DOHH2 (cell line): ENCODE data around the gene SDCCAG8.

Experiments
- H3F3A ChIP-seq: fragments of 200-600 bp; sonication (generic), shearing (Covaris generic); 2 replicates; pipeline ENCODE4 v1.6.0; 2016; ENCODE audit warnings: antibody characterized with exemption, mild to moderate bottlenecking; ENCODE audit not compliant: control insufficient read depth, insufficient read depth
- H3K27ac ChIP-seq: fragments of 200-600 bp; sonication (generic); 2 replicates; pipeline ENCODE4 v1.5.1; 2014; ENCODE audit warnings: low read depth, mild to moderate bottlenecking, low read length, moderate library complexity
- H3K27me3 ChIP-seq: fragments of 200-600 bp; sonication (generic); 2 replicates; pipeline ENCODE4 v1.6.1; 2014; ENCODE audit warnings: mild to moderate bottlenecking, low read length, mixed read lengths; ENCODE audit not compliant: control insufficient read depth
- H3K36me3 ChIP-seq: fragments of 200-600 bp; sonication (generic); 2 replicates; pipeline ENCODE4 v1.6.1; 2014; ENCODE audit warnings: mild to moderate bottlenecking, low read length, moderate library complexity, mixed read lengths; ENCODE audit not compliant: control insufficient read depth
- H3K4me1 ChIP-seq: fragments of 200-600 bp; sonication (generic); 2 replicates; pipeline ENCODE4 v1.6.1; 2014; ENCODE audit warnings: mild to moderate bottlenecking, low read length, mixed read lengths; ENCODE audit not compliant: control insufficient read depth
- H3K4me2 ChIP-seq: fragments of 200-600 bp; sonication (generic); 2 replicates; pipeline ENCODE4 v1.6.0; 2014; ENCODE audit warnings: mild to moderate bottlenecking, low read length, moderate library complexity
- H3K4me3 ChIP-seq: fragments of 200-600 bp; sonication (generic); 2 replicates; pipeline ENCODE4 v1.5.1; 2014; ENCODE audit warnings: mild to moderate bottlenecking, low read length, mixed read lengths
- H3K79me2 ChIP-seq: fragments of 200-600 bp; sonication (generic); 2 replicates; pipeline ENCODE4 v1.6.1; 2014; ENCODE audit warnings: mild to moderate bottlenecking, low read length, mixed read lengths; ENCODE audit not compliant: control insufficient read depth
- H3K9me2 ChIP-seq: fragments of 200-600 bp; sonication (generic); replicated peaks from 2 replicates; pipeline ENCODE4 v1.6.1; 2014; ENCODE audit warnings: mild to moderate bottlenecking, low read length, mixed read lengths; ENCODE audit not compliant: control insufficient read depth
- H3K9me3 ChIP-seq: fragments of 200-600 bp; sonication (generic); 2 replicates; pipeline ENCODE4 v1.6.1; 2014; ENCODE audit warnings: antibody characterized with exemption, low read length, mixed read lengths; ENCODE audit not compliant: control insufficient read depth, insufficient read depth
- H4K20me1 ChIP-seq: fragments of 200-600 bp; sonication (generic); 2 replicates; pipeline ENCODE4 v1.6.0; 2014; ENCODE audit warnings: low read depth, mild to moderate bottlenecking, antibody characterized with exemption, low read length, moderate library complexity; ENCODE audit not compliant: control insufficient read depth, insufficient read depth
- EZH2phosphoT487 ChIP-seq: fragments of 200-600 bp; sonication (generic); IDR thresholded peaks from 2 replicates; pipeline ENCODE4 v1.6.1; 2017; ENCODE audit warnings: borderline replicate concordance, mild to moderate bottlenecking, antibody characterized with exemption, low read length, moderate library complexity, mixed read lengths
- TF ChIP-seq, protein P1 (sequence below): fragments of 200-600 bp; sonication (generic); IDR thresholded peaks from one replicate; pipeline ENCODE4 v1.5.1; 2014; ENCODE audit warnings: antibody characterized with exemption, mild to moderate bottlenecking, low read depth, low read length; ENCODE audit not compliant: poor library complexity, severe bottlenecking

The SDCCAG8 gene

DNA sequence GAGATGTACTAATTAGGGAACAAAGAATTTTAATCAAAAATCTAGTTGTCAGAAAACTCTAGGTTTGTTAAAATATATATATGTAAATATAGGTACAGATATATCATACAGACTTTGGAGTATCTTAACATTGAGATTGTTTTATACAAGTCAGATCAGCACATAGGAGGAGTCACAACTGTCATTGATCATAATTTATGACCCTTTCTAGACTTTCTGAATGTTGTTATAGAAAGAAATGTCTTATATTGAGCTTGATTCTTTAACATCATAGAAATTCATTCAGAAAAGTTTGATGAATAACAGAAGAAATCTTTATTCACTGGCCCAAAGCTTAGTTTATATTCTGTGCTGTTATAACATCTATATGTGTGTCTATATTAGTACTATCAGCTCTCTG, 185.8 kb downstream of the SDCCAG8 start:
- H3K36me3 ChIP-seq, result no peaks in the 10 kb centered on the region
- H3K4me1 ChIP-seq, result peaks cover 6% of the 10 kb centered on the region
- H3K4me3 ChIP-seq, result no peak overlapping the region
- no peak overlapping the region for H3K4me2 ChIP-seq
- TF ChIP-seq, protein P1, sequence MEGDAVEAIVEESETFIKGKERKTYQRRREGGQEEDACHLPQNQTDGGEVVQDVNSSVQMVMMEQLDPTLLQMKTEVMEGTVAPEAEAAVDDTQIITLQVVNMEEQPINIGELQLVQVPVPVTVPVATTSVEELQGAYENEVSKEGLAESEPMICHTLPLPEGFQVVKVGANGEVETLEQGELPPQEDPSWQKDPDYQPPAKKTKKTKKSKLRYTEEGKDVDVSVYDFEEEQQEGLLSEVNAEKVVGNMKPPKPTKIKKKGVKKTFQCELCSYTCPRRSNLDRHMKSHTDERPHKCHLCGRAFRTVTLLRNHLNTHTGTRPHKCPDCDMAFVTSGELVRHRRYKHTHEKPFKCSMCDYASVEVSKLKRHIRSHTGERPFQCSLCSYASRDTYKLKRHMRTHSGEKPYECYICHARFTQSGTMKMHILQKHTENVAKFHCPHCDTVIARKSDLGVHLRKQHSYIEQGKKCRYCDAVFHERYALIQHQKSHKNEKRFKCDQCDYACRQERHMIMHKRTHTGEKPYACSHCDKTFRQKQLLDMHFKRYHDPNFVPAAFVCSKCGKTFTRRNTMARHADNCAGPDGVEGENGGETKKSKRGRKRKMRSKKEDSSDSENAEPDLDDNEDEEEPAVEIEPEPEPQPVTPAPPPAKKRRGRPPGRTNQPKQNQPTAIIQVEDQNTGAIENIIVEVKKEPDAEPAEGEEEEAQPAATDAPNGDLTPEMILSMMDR, result no peak
- TF ChIP-seq EZH2phosphoT487, result no peak
- no peaks in the 10 kb centered on the region for H4K20me1 ChIP-seq
- H3K9me3 ChIP-seq, result no peaks in the 10 kb centered on the region
- H3K79me2 ChIP-seq, result no peaks in the 10 kb centered on the region
- H3F3A ChIP-seq, result no peaks in the 10 kb centered on the region
- peaks cover 2% of the 10 kb centered on the region; the same call in 1 of the 2 replicates for H3K27me3 ChIP-seq
- H3K9me2 ChIP-seq, result no peaks in the 10 kb centered on the region
- H3K27ac ChIP-seq, result no peak overlapping the region

DNA sequence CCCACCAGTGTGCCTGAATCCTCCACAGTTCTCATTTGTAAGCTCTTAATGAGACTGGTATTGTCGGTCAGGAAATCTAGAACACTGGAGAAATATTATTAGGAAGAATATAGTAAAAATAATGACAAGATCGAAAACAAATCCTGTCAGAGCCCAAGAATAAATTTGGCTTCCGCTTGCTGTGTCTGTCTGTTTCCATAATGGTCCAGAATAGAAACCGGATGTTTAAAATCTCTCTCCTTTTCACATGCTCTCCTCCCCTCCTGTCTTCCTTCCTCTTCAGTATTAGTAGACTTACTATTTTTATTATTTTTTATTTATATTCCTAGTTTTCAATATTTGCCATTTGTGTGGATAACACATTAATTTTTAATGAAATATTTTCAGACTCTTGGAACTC, 187.7 kb downstream of the SDCCAG8 start:
- no peak overlapping the region for H3K27ac ChIP-seq
- H3K4me3 ChIP-seq, result no peak overlapping the region
- peaks cover 6% of the 10 kb centered on the region for H3K4me1 ChIP-seq
- H3F3A ChIP-seq, result no peaks in the 10 kb centered on the region
- H3K9me3 ChIP-seq, result no peaks in the 10 kb centered on the region
- H3K27me3 ChIP-seq, result peaks cover 2% of the 10 kb centered on the region; the same call in 1 of the 2 replicates
- H3K36me3 ChIP-seq, result no peaks in the 10 kb centered on the region
- H3K9me2 ChIP-seq, result no peaks in the 10 kb centered on the region
- H4K20me1 ChIP-seq, result no peaks in the 10 kb centered on the region
- peak overlapping the region; percentile 27; the same call in 1 of the 2 replicates for H3K4me2 ChIP-seq
- no peak for TF ChIP-seq EZH2phosphoT487
- TF ChIP-seq, protein P1, result no peak
- no peaks in the 10 kb centered on the region for H3K79me2 ChIP-seq

DNA sequence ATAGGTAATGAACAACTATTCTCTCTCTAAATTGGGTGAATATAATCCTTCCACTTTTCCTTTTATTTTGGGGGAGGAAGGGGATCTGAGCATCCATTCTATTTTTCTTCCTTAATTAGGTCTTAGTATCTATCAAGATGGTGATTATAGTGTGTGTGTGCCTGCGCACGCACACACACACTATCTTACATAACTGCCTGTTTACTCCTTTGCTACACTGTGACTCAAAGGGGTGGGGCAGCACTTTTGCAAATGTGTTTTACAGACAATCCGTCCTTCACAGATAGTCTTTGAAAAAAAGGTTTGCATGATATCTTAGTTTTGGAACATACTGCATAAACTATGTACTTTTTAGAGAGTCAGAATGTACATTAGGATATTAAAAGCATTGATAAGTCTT, 191.5 kb downstream of the SDCCAG8 start:
- Histone ChIP-seq H3K36me3 (no peaks in the 10 kb centered on the region), H3K4me3 (no peak overlapping the region), H3K27me3 (no peaks in the 10 kb centered on the region), H3K4me2 (no peak overlapping the region), H3K9me2 (no peaks in the 10 kb centered on the region), H4K20me1 (no peaks in the 10 kb centered on the region), H3K9me3 (no peaks in the 10 kb centered on the region), H3K27ac (no peak overlapping the region), H3K4me1 (peaks cover 6% of the 10 kb centered on the region), H3F3A (no peaks in the 10 kb centered on the region), H3K79me2 (no peaks in the 10 kb centered on the region)
- TF ChIP-seq EZH2phosphoT487, result no peak
- TF ChIP-seq, protein P1, result no peak
